Measurements from ENCODE around the gene PTPN21. TPM values are rescaled to one million over a fixed set of nuclear protein-coding genes. Genes with fewer than 3 reads are reported as not detected.

PTPN21 gene
- total and polyA plus RNA-seq, 2 experiments from 2014 or later: 8.1 to 16.3 TPM

- Histone ChIP-seq H3K27me3 (no peaks in the 10 kb centered on the region), H3K4me1 (ENCODE audit: insufficient read depth) (peaks cover 11% of the 10 kb centered on the region), H3K9me2 (replicated peaks; ENCODE audit: insufficient read depth) (no peaks in the 10 kb centered on the region), H3K9me3 (ENCODE audit: low read depth) (no peaks in the 10 kb centered on the region), H4K20me1 (ENCODE audit: insufficient read depth, poor library complexity, severe bottlenecking) (peaks cover 4% of the 10 kb centered on the region), H3K4me2 (peak overlapping the region; percentile 84), H3K4me3 (peak overlapping the region; percentile 83), H3K36me3 (replicated peaks; ENCODE audit: insufficient read depth, low read depth) (no peaks in the 10 kb centered on the region), H2AFZ (peak overlapping the region; percentile 77), H3K27ac (peak overlapping the region; percentile 95), H3K79me2 (peaks cover 41% of the 10 kb centered on the region)
- DNase-seq (ENCODE audit: low spot score): no peak
- WGBS (ENCODE audit: low lambda C conversion rate, missing lambda C conversion rate): 1% methylated on average over 19 of the region's 19 CpGs
- no peak for TF ChIP-seq EZH2phosphoT487 (IDR thresholded peaks at IDR 0.05; ENCODE audit: low read depth, severe bottlenecking, unreplicated experiment)
- no peak for TF ChIP-seq CTCF (IDR thresholded peaks at IDR 0.05; ENCODE audit: poor library complexity)
- no peak for TF ChIP-seq EZH2 (IDR thresholded peaks at IDR 0.05; ENCODE audit: borderline replicate concordance)
Observed at GRCh38 chr14:88553886-88554456, 836 bp downstream of the PTPN21 start.

GRCh38 chr14:88552876-88553275 lies 1.9 kb downstream of the PTPN21 start:
- H3K9me2 ChIP-seq (replicated peaks; ENCODE audit: insufficient read depth): no peaks in the 10 kb centered on the region
- H3K27ac ChIP-seq: no peak overlapping the region
- H3K27me3 ChIP-seq: no peaks in the 10 kb centered on the region
- DNase-seq (ENCODE audit: low spot score): no peak
- H3K4me3 ChIP-seq: peak overlapping the region; percentile 83
- H3K4me2 ChIP-seq: peak overlapping the region; percentile 84
- H2AFZ ChIP-seq: no peak overlapping the region
- H3K4me1 ChIP-seq (ENCODE audit: insufficient read depth): peaks cover 11% of the 10 kb centered on the region
- H3K79me2 ChIP-seq: peaks cover 47% of the 10 kb centered on the region
- no peaks in the 10 kb centered on the region for H3K9me3 ChIP-seq (ENCODE audit: low read depth)
- TF ChIP-seq EZH2phosphoT487 (IDR thresholded peaks at IDR 0.05; ENCODE audit: low read depth, severe bottlenecking, unreplicated experiment) (no peak), CTCF (IDR thresholded peaks at IDR 0.05; ENCODE audit: poor library complexity) (no peak), EZH2 (IDR thresholded peaks at IDR 0.05; ENCODE audit: borderline replicate concordance) (no peak)
- H3K36me3 ChIP-seq (replicated peaks; ENCODE audit: insufficient read depth, low read depth): no peaks in the 10 kb centered on the region
- 55% methylated on average over 2 of the region's 2 CpGs for WGBS (ENCODE audit: low lambda C conversion rate, missing lambda C conversion rate)
- H4K20me1 ChIP-seq (ENCODE audit: insufficient read depth, poor library complexity, severe bottlenecking): peaks cover 4% of the 10 kb centered on the region

GRCh38 chr14:88551980-88552431 lies 2.8 kb downstream of the PTPN21 start:
- Histone ChIP-seq H3K4me1 (ENCODE audit: insufficient read depth) (peaks cover 11% of the 10 kb centered on the region), H3K27me3 (no peaks in the 10 kb centered on the region), H3K36me3 (replicated peaks; ENCODE audit: insufficient read depth, low read depth) (no peaks in the 10 kb centered on the region), H3K27ac (no peak overlapping the region), H3K9me3 (ENCODE audit: low read depth) (no peaks in the 10 kb centered on the region), H3K79me2 (peaks cover 47% of the 10 kb centered on the region), H3K4me2 (peak overlapping the region; percentile 84), H2AFZ (peak overlapping the region; percentile 56), H4K20me1 (ENCODE audit: insufficient read depth, poor library complexity, severe bottlenecking) (peaks cover 4% of the 10 kb centered on the region), H3K9me2 (replicated peaks; ENCODE audit: insufficient read depth) (no peaks in the 10 kb centered on the region), H3K4me3 (peak overlapping the region; percentile 43)
- no peak for DNase-seq (ENCODE audit: low spot score)
- WGBS (ENCODE audit: low lambda C conversion rate, missing lambda C conversion rate): 29% methylated on average over 23 of the region's 23 CpGs
- TF ChIP-seq EZH2 (IDR thresholded peaks at IDR 0.05; ENCODE audit: borderline replicate concordance) (no peak), EZH2phosphoT487 (IDR thresholded peaks at IDR 0.05; ENCODE audit: low read depth, severe bottlenecking, unreplicated experiment) (no peak), CTCF (IDR thresholded peaks at IDR 0.05; ENCODE audit: poor library complexity) (no peak)
